ENCODE results near the gene SCN8A. TPM values are rescaled to one million over a fixed set of nuclear protein-coding genes. Genes with fewer than 3 reads are reported as not detected.

Gene SCN8A
- total and polyA plus RNA-seq, 2 experiments from 2014 or later = 4.6 to 23.9 TPM

- no peak for TF ChIP-seq JUNB (IDR thresholded peaks at IDR 0.05; ENCODE audit: unreplicated experiment)
- TF ChIP-seq CTCF (conservative IDR thresholded peaks at IDR 0.05; ENCODE audit: low read depth in 2 of 2) = no peak
- TF ChIP-seq EZH2 (IDR thresholded peaks at IDR 0.05; ENCODE audit: low read depth, unreplicated experiment) = no peak
- TF ChIP-seq CREB1 (CRISPR knock-in tag; IDR thresholded peaks at IDR 0.05; ENCODE audit: low read depth) = no peak
- TF ChIP-seq EZH2phosphoT487 (IDR thresholded peaks at IDR 0.05; ENCODE audit: unreplicated experiment) = no peak
- no peak for TF ChIP-seq REST (IDR thresholded peaks at IDR 0.05; ENCODE audit: unreplicated experiment)
- no peak for TF ChIP-seq NANOG (IDR thresholded peaks at IDR 0.05; ENCODE audit: borderline replicate concordance)
These were observed 91.9 kb downstream of the SCN8A start (continued) for GRCh38 chr12:51682981-51683380.

GRCh38 chr12:51683763-51684357, 92.8 kb downstream of the SCN8A start:
- no peak overlapping the region for H3K4me3 Mint-ChIP-seq
- peaks cover 52% of the 10 kb centered on the region for H3K4me1 Mint-ChIP-seq
- H3K9me2 ChIP-seq (ENCODE audit: insufficient read depth) = no peaks in the 10 kb centered on the region
- no peaks in the 10 kb centered on the region for H3K79me2 ChIP-seq (replicated peaks; ENCODE audit: insufficient read depth)
- no peak overlapping the region for H2AFZ ChIP-seq
- no peaks in the 10 kb centered on the region for H3K27me3 ChIP-seq (ENCODE audit: insufficient read depth)
- no peak for DNase-seq (ENCODE audit: low spot score)
- no peaks in the 10 kb centered on the region for H3F3A ChIP-seq (replicated peaks; ENCODE audit: low read depth)
- H3K4me1 ChIP-seq (ENCODE audit: insufficient read depth) = peaks cover 31% of the 10 kb centered on the region
- no peak for ATAC-seq
- H3K36me3 ChIP-seq (ENCODE audit: insufficient read depth) = no peaks in the 10 kb centered on the region
- H3K27ac ChIP-seq (ENCODE audit: low read depth) = no peak overlapping the region
- no peaks in the 10 kb centered on the region for H3K27me3 Mint-ChIP-seq (ENCODE audit: insufficient read depth, low read depth, poor library complexity)
- no peak overlapping the region for H3K4me3 ChIP-seq
- no peaks in the 10 kb centered on the region for H3K9me3 Mint-ChIP-seq
- H3K36me3 Mint-ChIP-seq (ENCODE audit: low read depth) = no peaks in the 10 kb centered on the region
- H3K27ac Mint-ChIP-seq = peak overlapping the region; percentile 87
- peak overlapping the region; percentile 64 for H3K4me2 ChIP-seq
- no peaks in the 10 kb centered on the region; the same call in 1 of the 2 replicates for H4K20me1 ChIP-seq (replicated peaks; ENCODE audit: insufficient read depth)
- TF ChIP-seq NANOG (IDR thresholded peaks at IDR 0.05; ENCODE audit: borderline replicate concordance) = no peak
- no peak for TF ChIP-seq EZH2phosphoT487 (IDR thresholded peaks at IDR 0.05; ENCODE audit: unreplicated experiment)
- no peak for TF ChIP-seq ZNF462 (CRISPR knock-in tag; IDR thresholded peaks at IDR 0.05)
- no peak for TF ChIP-seq CREB1 (CRISPR knock-in tag; IDR thresholded peaks at IDR 0.05; ENCODE audit: low read depth)
- no peak for TF ChIP-seq REST (IDR thresholded peaks at IDR 0.05; ENCODE audit: unreplicated experiment)

Data from GM23338 (cell line).